Stimulated activated CD8-positive, alpha-beta memory T cell treated with anti-CD3 and anti-CD28 coated beads, Interleukin-7, amount 100 ng/mL, for 24 hours (primary cell): ENCODE data around the gene ALLC.

ENCODE experiments used
- DNase-seq: peaks from one replicate; pipeline ENCODE4 v3.0.0-alpha.2; 2020; ENCODE audit warnings: low read depth

Gene ALLC

DNA sequence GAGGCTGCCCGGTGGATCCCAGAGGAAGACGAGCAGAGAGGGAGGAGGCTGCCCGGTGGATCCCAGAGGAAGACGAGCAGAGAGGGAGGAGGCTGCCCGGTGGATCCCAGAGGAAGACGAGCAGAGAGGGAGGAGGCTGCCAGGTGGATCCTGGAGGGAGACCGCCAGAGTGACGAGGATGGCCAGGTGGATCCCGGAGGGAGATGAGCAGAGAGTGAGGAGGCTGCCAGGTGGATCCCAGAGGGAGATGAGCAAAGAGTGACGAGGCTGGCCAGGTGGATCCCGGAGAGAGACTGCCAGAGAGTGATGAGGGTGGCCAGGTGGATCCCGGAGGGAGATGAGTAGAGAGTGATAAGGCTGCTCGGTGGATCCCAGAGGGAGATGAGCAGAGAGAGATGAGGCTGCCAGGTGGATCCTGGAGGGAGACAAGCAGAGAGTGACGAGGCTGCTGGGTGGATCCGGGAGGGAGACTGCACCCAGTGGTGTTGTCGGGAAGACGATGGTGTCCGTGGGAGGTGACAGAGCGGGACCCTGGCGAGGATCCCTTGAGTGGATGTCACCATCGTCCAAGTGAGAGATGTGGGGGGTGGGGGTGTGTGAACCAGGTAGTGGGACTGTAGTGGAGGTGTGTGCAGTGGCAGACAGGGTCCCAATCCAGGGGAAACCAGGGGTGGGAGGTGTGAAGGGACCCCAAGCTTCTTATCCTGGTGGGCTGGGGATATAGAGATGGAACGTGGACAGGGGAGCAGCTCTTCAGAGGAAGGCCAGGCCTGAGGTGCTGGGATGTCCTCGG, 67.7 kb downstream of the ALLC start:
- no peak for DNase-seq

- no peak for DNase-seq
These were observed 68.5 kb downstream of the ALLC start for GRCh38 chr2:3726511-3726910.

DNA sequence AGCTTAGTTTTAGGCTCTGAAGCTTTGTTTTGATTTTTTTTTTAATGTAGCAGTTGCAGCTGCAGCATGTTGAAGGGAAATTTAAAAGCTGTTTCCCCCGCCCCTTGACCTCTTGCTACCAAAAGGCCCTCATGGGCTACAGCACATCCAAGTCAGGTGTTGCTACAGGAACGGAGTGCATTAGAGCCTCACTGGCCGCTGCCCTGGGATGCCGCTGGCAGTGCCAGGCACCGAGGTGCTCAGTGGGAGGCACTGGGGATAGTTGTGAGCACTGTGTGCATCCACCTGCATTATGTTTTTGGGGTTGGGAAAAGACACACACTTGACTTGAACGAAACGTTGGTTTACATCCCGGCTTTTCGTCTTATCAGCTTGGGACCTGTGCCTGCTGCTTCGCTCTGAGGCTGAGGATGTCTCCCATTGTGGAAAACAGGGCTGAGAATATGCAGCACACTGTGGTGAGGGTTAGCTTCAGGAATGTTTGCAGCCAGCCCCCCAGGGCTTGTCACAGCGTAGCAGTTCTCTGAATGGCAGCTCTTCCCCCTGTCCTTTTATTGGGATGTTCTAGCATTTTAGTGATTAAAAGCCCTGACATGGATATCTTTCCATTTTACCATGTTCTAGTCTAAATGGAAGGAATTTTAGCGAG, 69.5 kb downstream of the ALLC start:
- no peak for DNase-seq

GRCh38 chr2:3728104-3729054, 70.4 kb downstream of the ALLC start:
- no peak for DNase-seq

DNA sequence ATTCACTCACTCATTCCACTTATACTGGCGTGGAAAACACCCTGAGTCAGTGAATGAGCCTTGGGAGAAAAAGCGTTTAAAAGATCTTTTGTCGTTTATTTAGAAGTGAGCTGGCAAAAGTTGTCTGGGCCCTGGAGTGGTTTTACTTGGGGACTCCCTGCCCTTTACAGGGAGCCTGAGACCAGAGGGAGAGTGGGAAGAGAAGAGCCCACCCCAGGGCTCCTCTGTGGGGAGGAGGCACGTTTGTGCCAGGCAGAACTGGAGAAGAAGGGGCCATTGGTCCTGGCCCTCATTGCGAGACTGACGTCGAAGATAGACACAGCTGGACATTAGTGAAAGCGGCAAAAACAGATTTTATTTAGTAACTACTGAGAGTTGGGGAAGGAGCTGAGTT, 71.1 kb downstream of the ALLC start:
- DNase-seq, result no peak

DNA sequence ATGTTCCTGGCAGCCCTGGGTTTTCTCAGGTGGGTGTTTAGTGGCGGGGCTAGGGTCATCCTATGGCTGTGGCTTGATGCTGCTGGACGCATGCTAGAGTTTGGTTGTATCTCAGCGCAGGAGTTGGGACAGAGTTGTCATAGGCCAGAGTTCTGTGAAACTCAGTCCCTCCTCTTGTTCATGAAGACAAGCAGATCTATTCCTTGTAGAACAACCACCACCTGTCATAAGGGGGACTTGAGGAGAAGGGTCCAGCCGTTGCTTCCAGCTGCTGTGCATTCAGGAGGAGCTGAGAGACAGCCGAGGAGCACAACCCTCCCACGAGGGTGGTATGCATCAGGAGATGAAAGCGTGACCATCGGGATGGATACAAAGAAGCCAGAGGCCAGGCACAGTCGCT, 71.8 kb downstream of the ALLC start:
- DNase-seq, result no peak

DNA sequence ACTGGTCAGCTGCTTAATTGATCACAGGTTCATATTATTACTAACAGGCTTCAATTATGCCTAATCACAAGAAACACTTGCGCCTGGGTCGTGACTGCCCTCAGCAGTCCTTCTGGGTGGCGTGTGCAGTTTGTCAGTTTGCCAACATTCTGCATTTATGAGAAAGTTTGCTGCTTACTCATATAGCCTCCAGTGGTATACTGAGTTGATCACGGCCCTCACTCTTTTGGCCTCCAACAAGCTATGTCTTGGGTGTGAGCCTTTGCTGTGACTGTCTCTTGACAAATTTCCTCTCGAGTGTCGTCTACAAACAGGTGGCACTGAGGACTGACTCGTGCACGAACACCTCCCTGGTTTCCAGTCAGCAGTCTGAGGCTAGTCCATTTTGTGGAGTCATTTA, 72.6 kb downstream of the ALLC start:
- no peak for DNase-seq

DNA sequence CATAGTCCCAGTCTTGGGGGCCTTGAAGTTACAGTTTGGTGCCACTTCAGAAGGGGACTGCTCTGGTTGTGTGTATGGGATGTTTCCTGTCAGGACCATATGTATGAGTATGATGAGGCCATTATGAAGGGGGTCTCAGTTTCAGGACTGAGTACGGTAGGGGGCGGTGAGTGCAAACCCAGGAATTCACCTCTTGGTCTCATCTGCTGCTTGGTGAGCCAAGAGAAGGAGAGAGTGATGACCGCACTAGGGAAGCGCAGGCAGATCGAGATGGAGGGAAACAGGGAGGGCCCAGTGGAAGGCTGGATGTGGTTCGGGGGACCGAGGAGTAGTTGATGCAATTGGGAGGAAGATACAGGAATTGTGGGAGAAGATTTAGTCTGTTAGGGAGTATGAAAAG, 73.8 kb downstream of the ALLC start:
- no peak for DNase-seq

- no peak for DNase-seq
These were observed 78.1 kb downstream of the ALLC start for GRCh38 chr2:3736112-3736511.

DNA sequence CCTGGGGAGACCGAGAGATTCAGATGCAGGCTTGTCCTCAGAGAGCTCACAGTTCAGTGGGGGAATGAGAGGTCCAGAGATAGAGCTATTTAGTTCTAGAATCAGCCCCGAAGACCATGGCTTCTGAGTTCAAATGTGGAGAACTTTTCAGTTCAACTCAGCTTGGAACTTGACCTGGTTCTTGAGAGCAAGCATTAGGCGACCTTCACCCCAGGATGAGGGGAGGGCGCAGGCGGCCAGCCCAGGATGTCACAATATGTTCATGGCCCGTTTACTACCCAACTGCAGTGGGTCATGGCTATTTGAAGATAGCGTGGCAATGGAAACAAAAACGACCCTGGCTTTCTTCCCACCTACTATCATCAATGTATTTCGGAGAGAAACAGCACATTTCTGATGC, 79.1 kb downstream of the ALLC start:
- no peak for DNase-seq

DNA sequence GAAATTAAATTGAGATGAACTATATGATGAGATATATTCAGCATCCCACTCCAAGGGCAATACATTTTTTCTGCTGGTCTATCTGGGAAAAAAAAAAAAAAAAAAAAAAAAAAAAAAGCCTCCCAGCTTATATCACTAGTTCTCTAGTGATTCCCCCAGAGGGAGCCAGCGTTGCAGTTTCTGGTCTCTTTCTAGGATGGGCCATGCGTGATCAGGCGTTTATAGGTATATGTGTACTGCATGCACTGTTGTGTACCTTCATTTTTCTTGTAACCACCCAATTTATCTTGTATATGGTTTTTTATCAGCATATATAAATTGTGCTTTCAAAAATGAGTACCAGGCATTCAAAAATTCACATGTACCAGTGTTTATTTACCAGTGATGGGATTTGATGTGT, 80.5 kb downstream of the ALLC start:
- DNase-seq, result no peak

- DNase-seq, result no peak
These were observed 81.3 kb downstream of the ALLC start for GRCh38 chr2:3739313-3739712.

DNA sequence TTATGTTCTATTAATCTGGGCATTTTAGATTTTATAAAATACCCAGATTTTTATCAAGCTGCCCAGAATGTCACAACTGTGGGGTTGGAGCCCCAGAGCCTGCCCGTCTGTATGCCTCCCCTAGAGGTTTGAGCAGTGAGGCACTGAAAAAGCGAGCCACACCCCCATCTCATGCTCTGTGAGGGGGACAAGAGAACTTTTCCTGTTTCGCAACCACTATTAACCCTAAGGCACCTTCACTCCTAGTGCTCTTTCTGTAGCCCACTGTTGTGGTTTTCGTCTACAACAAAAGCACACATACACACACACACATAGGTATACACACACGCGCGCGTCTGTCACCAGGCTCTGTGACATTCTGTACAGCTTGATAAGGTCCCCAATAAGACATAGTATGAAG, 83.4 kb downstream of the ALLC start:
- DNase-seq, result no peak

- no peak for DNase-seq
These were observed 84.0 kb downstream of the ALLC start for GRCh38 chr2:3741867-3742602.

GRCh38 chr2:3742743-3743508, 84.9 kb downstream of the ALLC start:
- DNase-seq, result no peak

DNA sequence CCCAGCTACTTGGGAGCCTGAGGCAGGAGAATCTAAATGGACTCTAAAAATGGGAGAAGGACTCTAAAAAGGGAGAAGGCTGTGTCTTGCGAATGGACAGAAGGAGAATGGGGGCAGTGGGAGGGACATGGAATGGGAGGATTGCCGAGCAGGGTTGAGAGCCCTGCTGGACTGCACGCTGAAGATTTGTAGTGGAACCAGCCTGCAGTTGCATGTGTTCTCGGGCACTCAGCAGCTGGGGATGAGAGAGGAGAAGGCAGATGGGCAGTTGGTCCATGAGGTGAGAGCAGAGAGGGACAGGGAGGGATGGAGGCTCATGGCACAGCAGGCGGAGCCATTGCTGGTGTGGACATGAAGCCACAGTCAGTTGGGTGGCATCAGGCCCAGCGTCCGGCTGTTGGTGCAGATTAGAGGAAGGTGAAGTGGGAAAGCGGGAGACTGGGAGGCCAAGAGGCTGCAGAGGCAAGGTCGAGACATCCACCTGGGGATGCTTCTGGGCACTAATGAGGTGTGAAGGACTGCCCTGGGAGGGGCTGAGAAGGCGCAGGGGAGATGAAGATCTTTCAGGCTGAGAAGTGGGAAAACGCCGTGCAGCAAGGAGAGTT, 86.1 kb downstream of the ALLC start:
- DNase-seq, result no peak

DNA sequence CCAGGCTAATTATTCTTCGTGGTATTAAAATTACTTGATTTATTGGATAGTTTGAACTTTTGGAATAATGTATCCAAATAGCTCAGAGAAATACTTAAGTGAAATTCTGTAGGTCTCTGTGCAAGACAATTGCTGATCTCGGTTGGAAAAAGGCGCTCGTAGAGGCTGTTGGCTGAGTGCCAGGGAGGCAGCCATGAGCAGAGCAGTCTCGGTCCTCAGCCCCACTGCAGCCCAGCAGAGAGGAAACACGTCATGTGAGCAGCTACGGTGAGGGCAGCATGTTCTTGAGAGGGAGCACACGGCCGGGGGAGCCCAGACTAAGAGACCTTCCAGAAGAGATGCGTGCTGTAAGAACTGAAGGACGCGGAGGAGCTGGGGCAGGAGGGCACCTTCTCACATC, 87.9 kb downstream of the ALLC start:
- no peak for DNase-seq

DNA sequence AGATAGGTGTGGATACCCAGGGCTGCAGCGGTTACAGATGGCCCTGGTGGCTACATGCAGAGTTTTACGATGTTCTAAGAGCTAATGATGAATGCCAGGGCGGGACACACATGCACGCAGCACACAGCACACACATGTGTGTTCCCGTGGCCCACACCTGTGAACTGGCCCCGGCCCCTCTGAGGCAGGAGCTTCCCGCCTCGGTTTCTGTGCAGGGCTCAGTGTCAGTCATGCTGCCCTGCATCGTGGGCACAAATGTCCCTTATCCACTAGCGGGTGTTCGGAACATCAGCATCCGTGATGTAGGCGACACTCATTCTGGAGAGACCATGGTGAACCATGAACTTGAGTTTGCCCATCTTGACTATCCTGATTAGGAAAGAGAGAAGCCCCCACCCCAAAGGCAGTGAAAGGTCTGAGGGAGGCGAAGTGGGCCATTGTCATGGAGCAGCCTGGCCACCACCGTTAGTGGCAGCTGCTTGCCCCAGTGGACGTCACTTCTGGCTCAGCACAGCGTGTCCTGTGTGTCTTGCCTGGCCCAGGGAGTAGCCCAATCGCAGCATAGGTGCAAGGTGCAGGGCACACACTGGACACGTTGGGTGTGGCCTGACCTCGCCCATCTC, 89.1 kb downstream of the ALLC start:
- no peak for DNase-seq

DNA sequence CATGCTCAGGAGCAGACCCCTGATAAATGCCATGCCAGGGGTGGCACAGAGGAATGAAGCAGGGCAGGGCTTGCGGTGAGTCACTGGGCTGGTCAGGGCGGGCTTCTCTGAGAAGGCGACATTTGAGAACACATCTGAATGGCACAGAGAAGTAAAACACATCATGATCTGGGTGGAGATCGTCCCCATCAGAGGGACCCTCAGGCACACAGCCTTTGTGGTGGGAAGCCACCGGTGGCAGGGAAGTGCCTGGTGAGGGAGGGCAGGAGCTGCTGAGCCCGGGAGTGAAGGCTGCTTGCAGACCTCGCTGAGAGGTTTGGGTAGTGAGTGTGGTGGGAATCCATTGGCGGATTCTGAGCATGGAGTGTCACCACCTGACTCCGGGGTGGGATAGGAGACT, 89.8 kb downstream of the ALLC start:
- DNase-seq, result no peak

GRCh38 chr2:3749201-3749600, 91.2 kb downstream of the ALLC start:
- DNase-seq, result no peak
